ENCODE results near the gene RPUSD1. TPM values are rescaled to one million over a fixed set of nuclear protein-coding genes. Genes with fewer than 3 reads are reported as not detected.

Gene RPUSD1
- total RNA-seq, 1 experiment from 2014 or later, result 72.6 TPM

GRCh38 chr16:762595-763268 lies 25.4 kb downstream of the RPUSD1 start:
- intact Hi-C loops (cut with micrococcal nuclease), result no loop called here
- no peaks in the 10 kb centered on the region for H3K79me2 ChIP-seq (ENCODE audit: low read length)
- no peaks in the 10 kb centered on the region for H3K36me3 ChIP-seq (ENCODE audit: low read depth, low read length)
- POLR2A ChIA-PET (ENCODE audit: unreplicated experiment), result no interaction called here
- no peak overlapping the region for H3K4me3 ChIP-seq (ENCODE audit: low read length)
- H4K20me1 ChIP-seq (ENCODE audit: low read length), result no peaks in the 10 kb centered on the region
- no peaks in the 10 kb centered on the region for H3K27me3 ChIP-seq (ENCODE audit: low read length)
- H3K27ac ChIP-seq (ENCODE audit: low read length), result no peak overlapping the region
- ATAC-seq, result no peak
- CTCF ChIA-PET, result no interaction called here
- no peaks in the 10 kb centered on the region for H3F3A ChIP-seq (ENCODE audit: low read length, unreplicated experiment)
- no peak overlapping the region for H2AFZ ChIP-seq (ENCODE audit: low read length)
- DNase-seq, result no peak
- no peak overlapping the region for H3K9ac ChIP-seq (ENCODE audit: low read length)
- peaks cover 13% of the 10 kb centered on the region for H3K4me1 ChIP-seq (ENCODE audit: insufficient read depth, low read length)
- H3K9me2 ChIP-seq (replicated peaks; ENCODE audit: low read length), result no peaks in the 10 kb centered on the region
- no TSS peak for BruUV-seq (replicated peaks)
- H3K9me3 ChIP-seq (ENCODE audit: low read length), result no peaks in the 10 kb centered on the region
- no peak overlapping the region for H3K4me2 ChIP-seq (ENCODE audit: low read length)
- no peak for TF ChIP-seq CTCF (conservative IDR thresholded peaks at IDR 0.05; ENCODE audit: low read depth, low read length)
- TF ChIP-seq EZH2phosphoT487 (IDR thresholded peaks at IDR 0.05; ENCODE audit: borderline replicate concordance, low read length), result no peak
- no peak for TF ChIP-seq EZH2 (IDR thresholded peaks at IDR 0.05; ENCODE audit: low read length, unreplicated experiment)

- H3F3A ChIP-seq (ENCODE audit: low read length, unreplicated experiment), result no peaks in the 10 kb centered on the region
- TF ChIP-seq EZH2phosphoT487 (IDR thresholded peaks at IDR 0.05; ENCODE audit: borderline replicate concordance, low read length) (no peak), EZH2 (IDR thresholded peaks at IDR 0.05; ENCODE audit: low read length, unreplicated experiment) (no peak), CTCF (conservative IDR thresholded peaks at IDR 0.05; ENCODE audit: low read depth, low read length) (no peak)
- H3K4me3 ChIP-seq (ENCODE audit: low read length), result no peak overlapping the region
- H3K4me2 ChIP-seq (ENCODE audit: low read length), result no peak overlapping the region
- peaks cover 13% of the 10 kb centered on the region for H3K4me1 ChIP-seq (ENCODE audit: insufficient read depth, low read length)
- no peaks in the 10 kb centered on the region for H4K20me1 ChIP-seq (ENCODE audit: low read length)
- H3K9me2 ChIP-seq (replicated peaks; ENCODE audit: low read length), result no peaks in the 10 kb centered on the region
- no peaks in the 10 kb centered on the region for H3K79me2 ChIP-seq (ENCODE audit: low read length)
- CTCF ChIA-PET, result no interaction called here
- H3K27ac ChIP-seq (ENCODE audit: low read length), result no peak overlapping the region
- intact Hi-C loops (cut with micrococcal nuclease), result no loop called here
- no TSS peak for BruUV-seq (replicated peaks)
- POLR2A ChIA-PET (ENCODE audit: unreplicated experiment), result no interaction called here
- ATAC-seq (no peak), DNase-seq (no peak)
- no peaks in the 10 kb centered on the region for H3K27me3 ChIP-seq (ENCODE audit: low read length)
- H3K36me3 ChIP-seq (ENCODE audit: low read depth, low read length), result no peaks in the 10 kb centered on the region
- H2AFZ ChIP-seq (ENCODE audit: low read length), result no peak overlapping the region
- no peaks in the 10 kb centered on the region for H3K9me3 ChIP-seq (ENCODE audit: low read length)
- no peak overlapping the region for H3K9ac ChIP-seq (ENCODE audit: low read length)
These were observed 26.3 kb downstream of the RPUSD1 start for GRCh38 chr16:761625-762513.

All from PC-3 (cell line).